Stomach (tissue), 4 donors: ENCODE results near the gene TSFM.

Source experiments
- EP300 ChIP-seq: sonication (generic); formaldehyde crosslinking; IDR thresholded peaks from one replicate; pipeline ENCODE4 v1.6.1; 2017; ENCODE audit warnings: antibody characterized with exemption
- POLR2A ChIP-seq, 4 donors: fragments of 450-650 bp; IDR thresholded peaks; one replicate each; pipeline ENCODE4 v1.6.1; 2016; ENCODE audit warnings: antibody characterized with exemption in 4 of 4, control low read depth in 2 of 4, mild to moderate bottlenecking in 1 of 4, moderate library complexity in 1 of 4
- POLR2AphosphoS5 ChIP-seq, 3 donors: sonication (generic); formaldehyde crosslinking; IDR thresholded peaks; one replicate each; pipeline ENCODE4 v1.6.1; 2016; ENCODE audit warnings: antibody characterized with exemption in 3 of 3
- TF ChIP-seq, protein P1 (sequence below), 7 experiments: fragments of 450-650 bp in 4 of 7; fragments of 200-600 bp in 3 of 7; sonication (generic) in 3 of 7; IDR thresholded peaks; one replicate each; pipeline ENCODE4 v1.5.1; 2016 to 2019; ENCODE audit warnings: antibody characterized with exemption in 7 of 7, control low read depth in 2 of 7, mild to moderate bottlenecking in 1 of 7

DNA sequence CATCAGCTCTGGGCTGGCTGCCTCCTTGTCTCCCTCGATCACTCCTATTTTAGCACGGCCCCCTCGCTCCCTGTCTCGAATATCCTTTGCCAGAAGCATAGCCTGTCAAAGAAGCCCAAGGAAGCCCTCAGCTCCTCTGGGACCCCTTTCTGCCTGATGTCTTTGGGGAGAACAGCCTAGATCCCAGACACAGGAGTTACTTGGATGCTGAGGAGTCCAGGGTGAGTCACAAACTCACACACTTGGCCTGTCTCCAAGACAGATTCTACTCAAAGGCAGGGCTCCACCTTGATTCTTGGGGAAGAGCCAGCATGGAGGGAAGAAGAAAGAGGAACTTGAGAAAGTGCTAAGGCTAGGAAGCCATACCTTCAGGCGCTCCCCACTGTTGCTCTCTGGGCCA, 27.9 kb downstream of the TSFM start:
- TF ChIP-seq, protein P1, sequence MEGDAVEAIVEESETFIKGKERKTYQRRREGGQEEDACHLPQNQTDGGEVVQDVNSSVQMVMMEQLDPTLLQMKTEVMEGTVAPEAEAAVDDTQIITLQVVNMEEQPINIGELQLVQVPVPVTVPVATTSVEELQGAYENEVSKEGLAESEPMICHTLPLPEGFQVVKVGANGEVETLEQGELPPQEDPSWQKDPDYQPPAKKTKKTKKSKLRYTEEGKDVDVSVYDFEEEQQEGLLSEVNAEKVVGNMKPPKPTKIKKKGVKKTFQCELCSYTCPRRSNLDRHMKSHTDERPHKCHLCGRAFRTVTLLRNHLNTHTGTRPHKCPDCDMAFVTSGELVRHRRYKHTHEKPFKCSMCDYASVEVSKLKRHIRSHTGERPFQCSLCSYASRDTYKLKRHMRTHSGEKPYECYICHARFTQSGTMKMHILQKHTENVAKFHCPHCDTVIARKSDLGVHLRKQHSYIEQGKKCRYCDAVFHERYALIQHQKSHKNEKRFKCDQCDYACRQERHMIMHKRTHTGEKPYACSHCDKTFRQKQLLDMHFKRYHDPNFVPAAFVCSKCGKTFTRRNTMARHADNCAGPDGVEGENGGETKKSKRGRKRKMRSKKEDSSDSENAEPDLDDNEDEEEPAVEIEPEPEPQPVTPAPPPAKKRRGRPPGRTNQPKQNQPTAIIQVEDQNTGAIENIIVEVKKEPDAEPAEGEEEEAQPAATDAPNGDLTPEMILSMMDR (IDR thresholded peaks at IDR 0.05), result no peak
- TF ChIP-seq POLR2A (IDR thresholded peaks at IDR 0.05) (no peak), POLR2AphosphoS5 (IDR thresholded peaks at IDR 0.05) (no peak), EP300 (no peak)
